ENCODE data around the gene SLC39A11. TPM values are rescaled to one million over a fixed set of nuclear protein-coding genes. Genes with fewer than 3 reads are reported as not detected.
A peak's percentile ranks its signal among the peaks of the same experiment; 100 is the strongest.

The SLC39A11 gene
- total and polyA plus RNA-seq, 2 of the 13 experiments (the other 11 are each of a cell fraction or from before 2014, with no cell fraction given) = 17.2 to 31.5 TPM

- ATAC-seq = no peak
- no TSS peak for BruUV-seq (replicated peaks)
- H3K36me3 ChIP-seq (replicated peaks in 1 of 2; ENCODE audit: control insufficient read depth in 1 of 2, insufficient read depth in 2 of 2, low read length in 2 of 2) = no peaks in the 10 kb centered on the region; a peak in 1 of 5 replicates
Measured at GRCh38 chr17:72640415-72641165, 451.9 kb downstream of the SLC39A11 start.

GRCh38 chr17:72639711-72640110, 452.8 kb downstream of the SLC39A11 start:
- BruUV-seq (replicated peaks) = no TSS peak
- no peak for FAIRE-seq
- TF ChIP-seq MBNL3 (CRISPR knock-in tag; conservative IDR thresholded peaks at IDR 0.05) = no peak
- TF ChIP-seq CHCHD3 (CRISPR knock-in tag; IDR thresholded peaks at IDR 0.05) = no peak
- no peak for TF ChIP-seq RNF219 (CRISPR knock-in tag; IDR thresholded peaks at IDR 0.05)
- no peak for TF ChIP-seq ZNF644 (CRISPR knock-in tag; IDR thresholded peaks at IDR 0.05; ENCODE audit: low read depth)
- no peak for TF ChIP-seq ZNF567 (CRISPR knock-in tag; IDR thresholded peaks at IDR 0.05; ENCODE audit: borderline replicate concordance)
- no peak for TF ChIP-seq ZNF549 (CRISPR knock-in tag; IDR thresholded peaks at IDR 0.05)
- TF ChIP-seq ZNF704 (CRISPR knock-in tag; IDR thresholded peaks at IDR 0.05; ENCODE audit: borderline replicate concordance) = no peak
- no peak for TF ChIP-seq ZNF775 (CRISPR knock-in tag; IDR thresholded peaks at IDR 0.05; ENCODE audit: borderline replicate concordance)
- TF ChIP-seq ZNF605 (CRISPR knock-in tag; IDR thresholded peaks at IDR 0.05) = no peak
- no peak for TF ChIP-seq KAT7 (CRISPR knock-in tag; IDR thresholded peaks at IDR 0.05; ENCODE audit: borderline replicate concordance)
- TF ChIP-seq TBX3 (IDR thresholded peaks at IDR 0.05; ENCODE audit: borderline replicate concordance) = no peak
- no peak for TF ChIP-seq MATR3 (CRISPR knock-in tag; IDR thresholded peaks at IDR 0.05)
- no peak for TF ChIP-seq MAF1 (CRISPR knock-in tag; IDR thresholded peaks at IDR 0.05; ENCODE audit: borderline replicate concordance)
- no peak for TF ChIP-seq CBX5 (CRISPR knock-in tag; IDR thresholded peaks at IDR 0.05; ENCODE audit: borderline replicate concordance)

More at GRCh38 chr17:72640415-72641165, 451.9 kb downstream of the SLC39A11 start:
- no peak overlapping the region for H3K4me3 ChIP-seq (replicated peaks in 1 of 3; ENCODE audit: insufficient read depth in 1 of 3, low read depth in 2 of 3, low read length in 3 of 3)
- no peaks in the 10 kb centered on the region for H4K20me1 ChIP-seq (ENCODE audit: insufficient read depth, low read length)
- H3K27ac ChIP-seq (ENCODE audit: extremely low read length, insufficient read depth, low read length) = no peak overlapping the region
- WGBS (ENCODE audit: low lambda C conversion rate) = 94% methylated on average over 49 of the region's 61 CpGs
- H2AFZ ChIP-seq (ENCODE audit: low read length) = no peak overlapping the region
- intact Hi-C loops (cut with micrococcal nuclease; ENCODE audit: unreplicated experiment) (no loop called here), in situ Hi-C loops (cut with HindIII; ENCODE audit: extremely low pct_ligation_motif_present, low pct_unique_long_range_greater_than_20kb) (no loop called here)
- DNase-seq (ENCODE audit: low spot score) (no peak), FAIRE-seq (no peak)
- no peaks in the 10 kb centered on the region for H3K27me3 ChIP-seq (ENCODE audit: control insufficient read depth in 1 of 2, insufficient read depth in 2 of 2, low read length in 2 of 2)
- peaks cover 28% of the 10 kb centered on the region for H3K4me1 ChIP-seq (ENCODE audit: insufficient read depth, low read length)
- H3K79me2 ChIP-seq (ENCODE audit: insufficient read depth, low read length) = no peaks in the 10 kb centered on the region
- H3K9me3 ChIP-seq (ENCODE audit: low read length) = no peaks in the 10 kb centered on the region
- no peak overlapping the region for H3K9ac ChIP-seq (ENCODE audit: insufficient read depth, low read depth, low read length)
- H3K4me2 ChIP-seq (ENCODE audit: low read depth, low read length) = no peak overlapping the region
- POLR2A ChIA-PET = no interaction called here
- CTCF ChIA-PET (ENCODE audit: low intra/inter-chr PET ratio, low total read pairs) = no interaction called here
- TF ChIP-seq AGO2 (optimal IDR thresholded peaks at IDR 0.05; ENCODE audit: low read depth, low read length) (peak; percentile 25), ZSCAN12 (CRISPR knock-in tag; IDR thresholded peaks at IDR 0.05) (no peak), ARID2 (CRISPR knock-in tag; IDR thresholded peaks at IDR 0.05; ENCODE audit: borderline replicate concordance) (no peak)

More at GRCh38 chr17:72639711-72640110, 452.8 kb downstream of the SLC39A11 start:
- Histone ChIP-seq H3K9ac (ENCODE audit: insufficient read depth, low read depth, low read length) (no peak overlapping the region), H3K36me3 (replicated peaks in 1 of 2; ENCODE audit: control insufficient read depth in 1 of 2, insufficient read depth in 2 of 2, low read length in 2 of 2) (no peaks in the 10 kb centered on the region), H3K27ac (ENCODE audit: extremely low read length, insufficient read depth, low read length) (no peak overlapping the region), H2AFZ (ENCODE audit: low read length) (no peak overlapping the region), H4K20me1 (ENCODE audit: insufficient read depth, low read length) (no peaks in the 10 kb centered on the region), H3K4me3 (replicated peaks in 1 of 3; ENCODE audit: insufficient read depth in 1 of 3, low read depth in 2 of 3, low read length in 3 of 3) (no peak overlapping the region), H3K4me2 (ENCODE audit: low read depth, low read length) (no peak overlapping the region), H3K9me3 (ENCODE audit: low read length) (no peaks in the 10 kb centered on the region), H3K79me2 (ENCODE audit: insufficient read depth, low read length) (no peaks in the 10 kb centered on the region), H3K4me1 (ENCODE audit: insufficient read depth, low read length) (peaks cover 36% of the 10 kb centered on the region), H3K27me3 (ENCODE audit: control insufficient read depth in 1 of 2, insufficient read depth in 2 of 2, low read length in 2 of 2) (no peaks in the 10 kb centered on the region)
- DNase-seq (ENCODE audit: low spot score) = no peak
- ChIA-PET CTCF (ENCODE audit: low intra/inter-chr PET ratio, low total read pairs) (no interaction called here), POLR2A (no interaction called here)
- 68% methylated on average over 6 of the region's 7 CpGs for WGBS (ENCODE audit: low lambda C conversion rate)
- in situ Hi-C loops (cut with HindIII; ENCODE audit: extremely low pct_ligation_motif_present, low pct_unique_long_range_greater_than_20kb) = no loop called here
- intact Hi-C loops (cut with micrococcal nuclease; ENCODE audit: unreplicated experiment) = no loop called here
- peak; percentile 65 for ATAC-seq

Data from HepG2 (cell line).